GM21381 (cell line): ENCODE results near the gene DPP8.
"Not testable (repeated sequence)": the region's sequence is repeated elsewhere in the genome, so short reads cannot be mapped to it uniquely, and the experiment has no call there.

ENCODE experiments used
- ATAC-seq: cut with Tn5 transposase; IDR thresholded peaks from one replicate; pipeline ENCODE4 v1.9.1; 2021; ENCODE audit warnings: mild to moderate bottlenecking, moderate library complexity; ENCODE audit not compliant: unreplicated experiment

The DPP8 gene

DNA sequence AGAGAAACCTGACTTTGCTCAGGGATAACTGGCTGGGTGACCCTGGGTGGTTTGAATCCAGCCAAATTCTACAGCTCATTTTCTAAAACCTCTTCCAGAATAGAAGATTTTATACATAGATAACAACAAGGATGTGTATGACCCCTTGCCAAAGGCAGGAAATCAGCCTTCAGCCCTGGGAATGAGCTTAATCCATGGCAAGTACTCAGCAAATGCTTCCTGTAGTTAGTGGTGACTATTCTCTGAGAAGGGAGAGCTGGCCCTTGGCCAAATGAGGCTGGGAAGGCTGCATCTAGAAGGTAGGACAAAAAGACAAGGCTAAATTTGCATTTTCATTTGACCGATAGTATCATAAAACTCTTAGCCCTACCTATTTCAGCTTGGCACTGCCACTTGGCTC, 8.1 kb upstream of the DPP8 start:
- ATAC-seq = no peak

DNA sequence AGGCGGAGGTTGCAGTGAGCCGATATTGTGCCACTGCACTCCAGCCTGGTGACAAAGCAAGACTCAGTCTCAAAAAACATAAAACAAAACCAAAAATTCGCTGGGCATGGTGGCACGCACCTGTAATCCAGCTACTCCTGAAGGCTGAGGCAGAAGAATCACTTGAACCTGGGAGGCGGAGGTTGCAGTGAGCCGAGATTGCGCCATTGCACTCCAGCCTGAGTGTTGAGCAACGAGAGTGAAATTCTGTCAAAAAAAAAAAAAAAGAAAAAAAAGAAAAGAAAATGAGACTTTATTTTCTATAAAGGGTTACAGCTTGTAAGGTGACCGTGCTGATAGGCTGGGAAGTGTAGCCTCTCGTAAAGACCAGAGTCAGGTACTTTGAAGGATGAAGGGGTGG, 6.7 kb upstream of the DPP8 start:
- no peak for ATAC-seq

DNA sequence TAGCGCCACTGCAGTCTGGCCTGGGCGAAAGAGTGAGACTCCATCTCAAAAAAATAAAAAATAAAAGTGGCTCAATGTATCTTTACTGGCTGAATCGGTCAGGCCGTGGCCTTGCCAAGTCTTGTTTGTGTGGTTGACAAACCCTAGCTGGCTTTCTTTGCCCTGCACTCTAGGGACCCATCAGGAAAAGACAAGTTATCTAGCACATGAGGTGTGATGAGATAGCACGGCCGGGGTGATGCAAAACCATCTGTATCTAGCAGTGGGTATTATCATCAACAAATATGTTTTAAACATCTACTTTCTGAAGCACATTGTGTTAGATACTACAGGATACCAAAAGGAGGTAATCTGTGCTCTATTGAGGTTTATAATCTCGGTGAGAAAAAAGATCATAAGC, 3.9 kb upstream of the DPP8 start:
- ATAC-seq = no peak

DNA sequence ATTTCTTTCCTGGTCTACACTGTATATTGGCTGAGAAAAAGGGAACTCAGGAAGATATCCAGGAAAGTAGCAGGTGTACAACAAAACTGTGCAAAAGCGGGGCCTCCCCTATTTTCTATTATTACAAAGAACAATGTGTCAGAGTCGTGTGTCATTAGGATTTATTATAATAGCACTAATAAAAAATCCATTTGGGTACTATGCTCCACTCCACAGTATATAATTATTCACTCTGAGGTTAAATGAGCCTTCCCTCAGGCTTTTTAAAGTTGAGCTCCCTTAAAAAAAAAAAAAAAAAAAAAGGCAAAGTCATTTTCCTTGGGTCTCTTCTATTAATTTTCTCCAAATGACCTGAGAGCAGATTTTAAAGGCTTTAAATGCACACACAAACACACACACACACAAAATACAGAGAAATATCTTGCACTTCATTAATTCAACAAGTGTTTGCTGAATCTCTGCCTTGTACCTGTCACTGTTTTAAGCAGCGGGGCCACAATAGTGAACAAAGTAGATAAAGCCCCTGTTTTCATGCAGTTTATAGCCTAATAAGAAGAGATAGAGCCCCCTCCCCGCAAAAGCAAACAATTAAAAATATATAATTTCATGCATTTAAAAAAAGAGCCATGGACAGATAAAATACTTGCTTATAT, 1.3 kb upstream of the DPP8 start:
- ATAC-seq = no peak

DNA sequence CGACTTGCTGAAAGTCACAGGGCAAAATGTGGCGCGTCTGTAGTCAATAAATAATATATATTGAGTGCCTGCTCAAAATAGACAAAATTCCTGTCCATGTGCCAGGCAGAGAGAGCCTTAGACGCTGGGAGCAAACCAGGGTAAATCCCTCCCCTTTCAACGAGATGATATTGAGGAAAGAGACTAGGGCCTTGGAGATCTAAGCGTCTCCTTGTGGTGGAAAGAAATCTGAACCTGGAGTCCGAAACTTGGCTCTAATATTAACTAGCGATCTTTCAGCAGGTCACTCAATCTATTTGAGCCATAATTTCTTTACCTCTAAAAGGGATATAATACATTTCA, 348 bp upstream of the DPP8 start:
- no peak for ATAC-seq

DNA sequence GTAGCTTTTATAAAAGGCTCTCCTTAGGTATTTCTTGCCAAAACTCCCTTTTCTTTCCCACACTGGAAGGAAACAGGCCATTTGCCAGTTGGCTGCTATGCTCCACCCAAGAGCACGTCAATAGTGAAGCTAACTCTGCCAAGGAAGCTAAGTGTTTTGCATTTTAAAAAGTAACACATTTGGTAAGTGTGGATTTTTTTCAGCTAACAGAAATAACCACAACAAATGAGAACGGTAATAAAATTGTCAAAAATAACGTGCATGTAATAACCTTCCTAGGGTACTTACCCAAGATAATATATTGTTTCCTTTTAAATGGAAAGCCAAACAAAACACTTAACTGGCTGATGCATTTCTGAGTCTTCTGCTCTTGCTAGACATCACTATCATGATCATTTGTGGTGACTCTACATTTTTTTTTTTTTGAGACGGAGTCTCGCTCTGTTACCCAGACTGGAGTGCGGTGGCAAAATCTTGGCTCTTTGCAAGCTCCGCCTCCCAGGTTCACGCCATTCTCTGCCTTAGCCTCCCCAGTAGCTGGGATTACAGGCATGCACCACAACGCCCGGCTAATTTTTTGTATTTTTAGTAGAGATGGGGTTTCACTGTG, 4.6 kb downstream of the DPP8 start:
- no peak for ATAC-seq

DNA sequence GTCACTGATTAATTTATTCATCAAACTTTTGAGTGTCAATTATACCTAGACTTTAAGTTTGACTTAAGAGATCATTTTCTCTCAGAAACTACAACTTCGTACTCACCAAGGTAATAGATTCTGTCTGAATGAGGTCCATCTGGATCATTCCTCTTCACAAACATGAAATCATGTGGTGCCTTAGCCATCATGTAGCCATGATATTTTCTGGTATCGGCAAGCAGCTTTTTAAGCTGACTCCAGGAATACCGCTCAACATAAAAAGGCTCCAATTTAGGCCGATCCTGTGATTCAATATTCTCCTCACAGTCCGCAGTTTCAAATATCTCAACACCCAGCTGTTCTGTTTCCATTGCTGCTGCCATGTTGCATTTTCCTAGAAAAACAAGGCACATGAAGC, 5.3 kb downstream of the DPP8 start:
- no peak for ATAC-seq

DNA sequence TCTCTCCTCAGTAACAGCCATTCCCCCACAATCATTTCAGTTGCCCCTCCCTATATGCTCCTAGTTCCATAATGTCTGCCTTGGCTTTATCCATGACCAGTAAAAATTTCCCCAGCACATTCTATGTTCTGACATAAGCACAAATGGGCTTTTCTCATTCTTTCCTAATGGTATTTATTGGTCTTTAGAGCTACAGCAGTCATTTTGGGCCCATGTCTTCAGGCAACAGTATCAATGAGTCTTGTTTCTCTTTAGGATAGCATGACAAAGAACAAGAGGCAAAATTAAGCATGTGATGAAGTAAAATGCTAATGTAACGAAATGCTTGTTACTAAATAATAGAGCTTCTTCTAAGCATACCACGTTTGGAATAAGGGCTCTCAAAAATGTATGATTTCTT, 8.2 kb downstream of the DPP8 start:
- ATAC-seq = no peak

DNA sequence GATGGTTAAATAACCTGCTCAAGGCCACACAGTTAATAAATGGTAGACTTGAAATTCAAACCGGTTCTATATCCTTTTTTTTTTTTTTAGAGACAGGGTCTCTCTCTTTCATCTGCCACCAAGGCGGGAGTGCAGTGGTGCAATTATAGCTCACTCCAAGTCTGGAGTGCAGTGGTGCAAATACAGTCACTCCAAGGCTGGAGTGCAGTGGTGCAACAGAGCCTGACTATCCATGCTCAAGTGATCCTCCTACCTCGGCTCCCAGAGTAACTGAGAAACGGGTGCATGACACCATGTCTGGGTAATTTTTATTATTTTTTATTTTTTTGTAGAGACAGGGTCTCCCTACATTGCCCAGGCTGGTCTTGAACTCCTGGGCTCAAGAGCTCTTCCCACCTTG, 23.4 kb downstream of the DPP8 start:
- no peak for ATAC-seq

DNA sequence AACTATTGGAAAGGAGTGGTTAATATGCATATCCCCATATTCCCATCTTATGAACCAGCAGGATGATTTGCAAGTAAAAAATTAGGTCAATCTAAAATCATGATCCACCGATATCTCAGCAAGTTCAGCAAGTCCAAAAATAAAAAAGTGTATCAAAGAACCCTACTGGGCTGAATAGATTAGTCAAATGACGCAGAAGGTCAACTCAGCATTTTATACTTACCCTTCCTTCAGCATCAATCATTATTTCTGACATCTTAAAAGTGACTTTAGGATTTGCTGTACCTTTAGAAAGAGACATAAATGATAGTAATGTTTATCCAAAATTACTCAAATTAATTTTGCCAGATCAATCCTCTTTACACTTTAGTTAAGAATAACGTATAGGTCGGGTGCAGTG, 32.6 kb downstream of the DPP8 start:
- no peak for ATAC-seq

DNA sequence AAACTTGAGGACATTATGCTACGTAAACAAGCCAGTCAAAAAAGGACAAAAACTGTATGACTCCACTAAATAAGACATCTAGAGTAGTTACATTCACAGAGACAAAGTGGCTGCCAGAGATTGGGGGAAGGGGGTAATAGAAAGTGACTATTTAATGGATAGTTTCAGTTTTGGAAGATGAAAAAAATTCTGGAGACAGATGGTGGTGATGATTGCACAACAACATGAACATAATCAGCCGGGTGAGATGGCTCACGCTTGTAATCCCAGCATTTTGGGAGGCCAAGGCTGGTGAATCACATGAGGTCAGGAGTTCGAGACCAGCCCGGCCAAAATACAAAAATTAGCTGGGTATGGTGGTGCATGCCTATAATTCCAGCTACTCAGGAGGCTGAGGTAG, 40.6 kb downstream of the DPP8 start:
- no peak for ATAC-seq

DNA sequence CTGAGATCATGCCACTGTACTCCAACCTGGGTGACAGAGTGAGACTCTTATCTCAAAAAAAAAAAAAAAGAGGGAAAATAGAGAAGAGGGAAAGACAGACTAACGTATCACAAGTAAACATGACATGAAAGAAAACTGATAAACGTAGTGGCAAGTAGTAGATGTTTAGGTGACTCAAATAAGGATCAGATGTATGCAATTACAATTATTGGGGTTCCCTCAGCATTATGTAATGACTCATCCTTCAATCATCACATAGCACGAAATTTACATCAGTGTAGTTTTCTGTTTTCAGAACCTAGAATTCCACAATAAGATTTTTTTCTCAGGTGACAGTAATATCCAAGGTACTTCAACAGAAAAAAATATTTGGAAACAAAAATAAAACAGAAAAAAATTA, 46.6 kb downstream of the DPP8 start:
- ATAC-seq = no peak

DNA sequence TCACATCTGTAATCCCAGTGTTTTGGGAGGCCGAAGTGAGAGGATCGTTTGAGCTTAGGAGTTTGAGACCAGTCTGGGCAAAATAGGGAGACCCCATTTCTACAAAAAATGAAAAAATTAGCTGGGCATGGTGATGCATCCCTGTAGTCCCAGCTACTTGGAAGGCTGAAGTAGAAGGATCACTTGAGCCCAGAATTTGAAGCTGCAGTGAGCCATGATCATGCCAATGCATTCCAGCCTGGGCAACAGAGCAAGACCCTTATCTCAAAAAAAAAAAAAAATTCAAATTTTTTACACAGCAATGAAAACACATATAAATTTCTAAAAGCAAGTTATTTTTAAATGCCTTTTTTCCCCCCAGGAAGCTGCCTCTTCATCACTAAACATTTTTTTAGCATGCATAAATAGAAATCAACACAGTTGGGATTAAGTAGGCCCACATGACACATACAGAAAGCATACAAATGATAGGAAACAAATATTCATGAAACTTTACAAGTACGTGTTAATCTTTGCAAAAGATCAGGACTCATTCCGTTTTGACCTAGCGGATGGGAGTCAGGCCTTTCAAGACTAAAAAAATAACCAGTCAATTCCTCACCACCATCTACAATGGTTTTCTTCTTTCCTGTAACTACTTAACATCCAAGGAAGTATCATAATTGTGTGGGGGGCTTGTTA, 49.1 kb downstream of the DPP8 start:
- ATAC-seq = no peak

DNA sequence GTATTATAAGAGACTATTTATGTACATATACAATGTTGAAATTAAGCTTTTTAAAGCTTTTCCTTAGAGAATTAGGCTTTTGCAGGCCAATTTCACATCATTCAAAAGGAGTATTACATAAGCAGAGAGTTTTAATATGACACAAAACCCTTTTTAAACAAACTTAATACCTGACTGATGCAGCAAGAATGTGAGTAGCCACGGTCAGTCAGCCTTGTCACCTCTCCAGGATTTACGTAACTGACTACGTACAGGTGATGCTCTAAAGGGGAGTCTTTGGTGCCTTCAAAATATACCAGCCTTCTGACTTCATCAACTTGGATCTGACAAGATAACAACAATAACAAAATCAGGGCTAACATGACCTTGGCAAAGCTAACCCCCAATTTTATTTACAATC, 50.6 kb downstream of the DPP8 start:
- ATAC-seq = no peak

DNA sequence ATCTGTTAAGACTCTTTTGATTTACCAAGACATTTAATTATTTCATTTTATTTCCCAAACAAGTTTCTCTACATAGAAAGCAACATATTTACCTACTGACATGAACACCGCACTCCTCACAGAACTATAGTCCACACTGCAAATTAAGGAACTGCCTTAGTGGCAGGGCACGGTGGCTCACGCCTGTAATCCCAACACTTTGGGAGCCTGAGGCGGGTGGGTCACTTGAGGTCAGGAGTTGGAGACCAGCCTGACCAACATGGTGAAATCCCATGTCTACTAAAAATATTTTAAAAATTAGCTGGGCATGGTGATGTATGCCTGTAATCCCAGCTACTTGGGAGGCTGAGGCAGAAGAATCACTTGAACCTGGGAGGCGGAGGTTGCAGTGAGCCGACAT, 54.4 kb downstream of the DPP8 start:
- ATAC-seq = not testable (repeated sequence)

DNA sequence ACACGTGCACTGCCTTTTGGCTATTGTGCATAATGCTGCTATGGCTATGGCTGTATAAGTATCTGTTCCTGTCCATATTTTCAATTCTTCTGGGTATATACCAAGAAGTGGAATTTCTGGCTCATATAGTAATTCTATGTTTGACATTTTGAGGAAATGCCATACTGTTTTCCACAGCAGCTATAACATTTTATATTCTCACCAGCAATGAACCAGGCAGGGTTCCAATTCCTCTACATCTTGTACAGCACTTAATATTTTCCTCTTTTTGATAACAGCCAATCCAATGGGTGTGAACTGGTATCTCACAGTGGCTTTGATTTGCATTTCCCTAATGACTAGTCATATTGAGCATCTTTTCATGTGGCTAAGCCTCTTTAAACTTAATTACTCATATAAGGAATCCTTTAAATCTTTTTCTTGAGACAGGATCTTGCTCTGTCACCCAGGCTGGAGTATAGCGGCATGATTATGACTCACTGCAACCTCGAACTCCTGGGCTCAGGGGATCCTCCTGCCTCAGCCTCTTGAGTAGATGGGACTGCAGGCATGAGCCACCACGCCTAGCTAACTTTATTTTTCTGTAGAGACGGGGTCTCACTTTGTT, 56.6 kb downstream of the DPP8 start:
- ATAC-seq = no peak

DNA sequence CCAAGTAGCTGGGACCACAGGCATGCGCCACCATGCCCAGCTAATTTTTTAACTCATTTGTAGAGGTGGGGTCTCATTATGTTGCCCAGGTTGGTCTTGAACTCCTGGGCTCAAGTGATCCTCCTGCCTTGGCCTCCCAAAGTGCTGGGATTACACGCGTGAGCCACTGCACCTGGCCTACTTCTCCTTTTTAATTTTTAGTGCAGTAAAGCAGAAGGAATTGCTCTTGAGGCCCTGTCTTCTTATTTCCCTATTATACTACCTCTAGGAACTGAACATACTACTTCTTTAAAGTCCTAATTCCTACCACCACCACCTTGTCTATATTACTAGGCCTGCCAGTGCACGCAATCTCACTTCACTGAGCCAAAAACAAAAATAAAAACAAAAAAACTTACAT, 62.2 kb downstream of the DPP8 start:
- ATAC-seq = not testable (repeated sequence)

DNA sequence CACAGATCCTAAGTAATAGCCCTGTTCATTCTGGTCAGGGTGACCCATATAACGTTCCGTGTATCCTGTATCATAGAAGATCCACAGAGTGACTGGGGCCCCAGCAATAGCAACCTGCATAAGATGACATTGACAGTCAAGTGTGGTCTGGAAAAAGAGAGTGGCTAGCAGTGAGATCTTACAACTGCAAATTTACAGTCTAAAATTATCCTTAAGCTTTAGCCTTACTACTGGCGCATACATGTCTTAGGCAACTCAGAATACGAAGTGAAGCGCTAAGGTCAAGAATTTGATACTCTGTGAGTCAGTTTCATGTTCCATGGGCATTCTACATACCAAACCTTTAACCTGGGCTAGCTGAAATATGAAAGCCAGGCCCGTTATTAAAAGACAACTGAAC, 65.5 kb downstream of the DPP8 start:
- no peak for ATAC-seq

DNA sequence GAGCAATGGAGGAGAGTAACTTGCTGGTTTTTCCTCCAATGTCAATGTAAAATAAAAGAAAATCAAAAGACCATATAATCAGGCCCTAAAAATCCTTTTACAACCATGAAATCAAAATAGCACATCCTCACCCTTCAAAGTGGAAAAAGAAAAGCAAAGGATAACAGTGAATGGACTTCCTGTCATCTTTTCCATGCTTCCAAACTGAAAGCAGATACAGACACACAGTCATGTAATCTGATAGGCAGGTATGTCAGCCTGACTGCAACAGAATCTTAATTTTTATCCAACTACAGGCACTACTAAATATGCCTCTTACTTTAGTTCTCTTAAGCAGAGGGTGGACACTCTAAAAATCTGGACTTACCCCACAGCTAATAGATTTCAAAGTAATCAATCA, 66.9 kb downstream of the DPP8 start:
- ATAC-seq = no peak

DNA sequence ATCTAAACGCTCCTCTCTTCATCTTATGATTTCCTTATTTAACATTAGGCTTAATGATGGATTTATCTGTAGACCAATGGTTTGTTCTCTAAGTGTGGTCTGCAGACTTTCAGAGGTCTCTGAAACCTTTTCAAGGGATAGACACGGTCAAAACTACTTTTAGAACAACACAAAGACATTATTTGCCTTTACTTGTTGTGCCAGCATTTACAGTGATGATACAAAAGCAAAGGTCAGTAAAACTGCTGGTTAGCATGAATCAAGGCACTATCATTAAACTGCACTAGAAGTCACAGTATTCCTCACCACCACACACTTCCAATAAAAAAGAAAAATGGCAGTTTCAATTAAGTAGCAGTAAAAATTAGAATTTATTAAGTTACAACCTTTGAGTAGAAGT, 70.3 kb downstream of the DPP8 start:
- ATAC-seq = no peak

DNA sequence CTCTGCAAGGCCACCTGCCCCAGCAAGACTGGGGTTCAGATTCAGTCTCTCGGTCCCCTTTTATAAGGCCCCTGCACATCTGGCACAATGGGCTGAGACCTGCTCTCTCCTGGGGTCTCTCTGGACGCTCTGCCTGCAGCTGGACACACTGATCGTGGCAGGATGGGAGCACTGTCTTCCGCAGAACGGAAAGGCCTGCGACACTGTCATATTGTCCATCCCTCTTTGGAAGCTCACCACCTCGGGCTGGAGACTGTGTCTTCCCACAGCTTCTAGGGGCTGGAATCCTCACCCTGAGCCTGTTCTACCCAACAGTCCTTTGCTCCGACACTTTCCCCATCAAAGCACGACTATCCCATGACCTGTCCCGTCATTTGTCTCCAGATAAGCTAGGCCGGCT, 83.3 kb downstream of the DPP8 start:
- no peak for ATAC-seq

DNA sequence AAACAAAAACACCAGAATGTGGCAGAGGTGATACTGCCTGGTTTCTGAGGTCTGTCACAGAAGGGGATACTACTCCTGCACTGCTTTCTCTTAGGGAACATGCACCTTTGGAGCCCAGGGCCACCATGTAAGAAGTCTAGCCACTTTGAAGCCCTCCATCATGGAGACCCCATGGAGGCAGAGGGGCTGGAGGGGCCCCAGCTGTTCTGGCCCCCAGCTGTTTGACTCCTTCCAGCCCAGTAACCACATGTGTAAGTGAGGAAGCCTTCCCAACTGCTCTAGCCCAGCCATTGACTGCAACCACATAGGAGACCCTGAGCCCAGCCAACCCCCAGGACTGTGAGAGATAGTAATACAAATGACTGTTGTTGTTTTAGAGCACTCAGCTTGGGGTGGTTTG, 85.8 kb downstream of the DPP8 start:
- ATAC-seq = no peak
